ENCODE measurements around the gene GRM1.

The GRM1 gene

GRCh38 chr6:146273490-146273889 is 244.6 kb downstream of the GRM1 start:
- DNase-seq (ENCODE audit: low read depth in 2 of 2), result no peak

GRCh38 chr6:146277142-146277541 is 248.3 kb downstream of the GRM1 start:
- DNase-seq (ENCODE audit: low read depth in 2 of 2), result no peak

- no peak for DNase-seq (ENCODE audit: low read depth in 2 of 2)
Measured at GRCh38 chr6:146281651-146282362, 252.9 kb downstream of the GRM1 start.

GRCh38 chr6:146282837-146283236 is 254.0 kb downstream of the GRM1 start:
- DNase-seq (ENCODE audit: low read depth in 2 of 2), result no peak

- no peak for DNase-seq (ENCODE audit: low read depth in 2 of 2)
Measured at GRCh38 chr6:146284311-146284710, 255.4 kb downstream of the GRM1 start.

- DNase-seq (ENCODE audit: low read depth in 2 of 2), result no peak
Measured at GRCh38 chr6:146286961-146287360, 258.1 kb downstream of the GRM1 start.

GRCh38 chr6:146287691-146288369 is 259.0 kb downstream of the GRM1 start:
- no peak for DNase-seq (ENCODE audit: low read depth in 2 of 2)

GRCh38 chr6:146289816-146290588 is 261.1 kb downstream of the GRM1 start:
- DNase-seq (ENCODE audit: low read depth in 2 of 2), result no peak

- no peak for DNase-seq (ENCODE audit: low read depth in 2 of 2)
Measured at GRCh38 chr6:146290589-146290901, 261.7 kb downstream of the GRM1 start.

GRCh38 chr6:146292506-146292905 is 263.6 kb downstream of the GRM1 start:
- DNase-seq (ENCODE audit: low read depth in 2 of 2), result no peak

GRCh38 chr6:146295695-146296094 is 266.8 kb downstream of the GRM1 start:
- DNase-seq (ENCODE audit: low read depth in 2 of 2), result no peak

GRCh38 chr6:146297815-146298214 is 269.0 kb downstream of the GRM1 start:
- no peak for DNase-seq (ENCODE audit: low read depth in 2 of 2)

GRCh38 chr6:146300521-146300920 is 271.7 kb downstream of the GRM1 start:
- no peak for DNase-seq (ENCODE audit: low read depth in 2 of 2)

GRCh38 chr6:146301764-146302163 is 272.9 kb downstream of the GRM1 start:
- no peak for DNase-seq (ENCODE audit: low read depth in 2 of 2)

- no peak for DNase-seq (ENCODE audit: low read depth in 2 of 2)
Measured at GRCh38 chr6:146302994-146303393, 274.1 kb downstream of the GRM1 start.

- DNase-seq (ENCODE audit: low read depth in 2 of 2), result no peak
Measured at GRCh38 chr6:146304181-146304580, 275.3 kb downstream of the GRM1 start.

GRCh38 chr6:146305092-146305491 is 276.2 kb downstream of the GRM1 start:
- no peak for DNase-seq (ENCODE audit: low read depth in 2 of 2)

GRCh38 chr6:146305951-146306350 is 277.1 kb downstream of the GRM1 start:
- no peak for DNase-seq (ENCODE audit: low read depth in 2 of 2)

GRCh38 chr6:146310628-146311027 is 281.8 kb downstream of the GRM1 start:
- no peak for DNase-seq (ENCODE audit: low read depth in 2 of 2)

GRCh38 chr6:146311079-146311478 is 282.2 kb downstream of the GRM1 start:
- no peak for DNase-seq (ENCODE audit: low read depth in 2 of 2)

GRCh38 chr6:146312608-146313007 is 283.7 kb downstream of the GRM1 start:
- no peak for DNase-seq (ENCODE audit: low read depth in 2 of 2)

GRCh38 chr6:146315381-146316174 is 286.7 kb downstream of the GRM1 start:
- no peak for DNase-seq (ENCODE audit: low read depth in 2 of 2)

Data from stimulated activated CD8-positive, alpha-beta memory T cell treated with anti-CD3 and anti-CD28 coated beads, Interleukin-15, amount 100 ng/mL, for 4 hours (primary cell).